PFSK-1 (cell line): Measurements from ENCODE around the gene MYEOV.

ENCODE experiments used
- FOXP2 ChIP-seq: optimal IDR thresholded peaks from 2 replicates; pipeline ENCODE3; 2011; ENCODE audit warnings: borderline replicate concordance, control low read depth, inconsistent platforms; ENCODE audit not compliant: insufficient read depth; ENCODE audit errors: extremely low read length, extremely low read depth
- POLR2AphosphoS5 ChIP-seq: IDR thresholded peaks from 2 replicates; pipeline ENCODE4 v1.6.1; 2012; ENCODE audit warnings: low read depth, mild to moderate bottlenecking, control low read depth, low read length, moderate library complexity
- REST ChIP-seq, 2 experiments: IDR thresholded peaks; 2 replicates each; pipeline versions ENCODE4 v1.6.1 to v1.8.0; 2011 to 2012; ENCODE audit warnings: low read depth in 2 of 2, low read length in 2 of 2, control low read depth in 1 of 2, inconsistent platforms in 1 of 2, mild to moderate bottlenecking in 1 of 2, moderate library complexity in 1 of 2; ENCODE audit not compliant: insufficient read depth in 1 of 2
- SIN3A ChIP-seq: IDR thresholded peaks from 2 replicates; pipeline ENCODE4 v1.6.1; 2012; ENCODE audit warnings: mild to moderate bottlenecking, low read length, moderate library complexity, borderline replicate concordance; ENCODE audit not compliant: insufficient read depth
- TAF1 ChIP-seq: IDR thresholded peaks from 2 replicates; pipeline ENCODE4 v1.6.1; 2012; ENCODE audit warnings: low read length, control low read depth, borderline replicate concordance; ENCODE audit not compliant: insufficient read depth

DNA sequence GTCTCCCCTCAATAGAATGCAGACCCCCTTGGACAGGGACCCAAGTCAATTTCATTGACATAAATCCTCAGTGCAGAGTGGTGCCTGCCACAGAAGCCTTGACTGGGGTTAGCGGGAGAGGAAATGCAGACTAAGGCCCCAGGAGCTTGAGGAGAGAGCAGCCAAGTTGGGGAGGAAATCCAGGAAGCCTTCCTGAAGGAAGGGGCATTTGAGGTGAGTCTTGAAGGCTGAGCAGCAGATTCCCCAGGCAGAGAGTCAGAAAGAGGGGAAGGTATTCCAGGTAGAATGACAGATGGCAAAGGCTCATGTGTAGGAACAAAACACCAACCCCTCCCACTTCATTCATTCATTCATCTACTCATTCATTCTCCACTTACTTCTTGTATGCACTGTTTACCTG lies 10.3 kb downstream of the MYEOV start:
- no peak for TF ChIP-seq POLR2AphosphoS5
- no peak for TF ChIP-seq TAF1
- TF ChIP-seq SIN3A = no peak
- no peak for TF ChIP-seq REST (IDR thresholded peaks at IDR 0.05; ENCODE audit: insufficient read depth in 1 of 2, low read depth in 2 of 2, low read length in 2 of 2)
- no peak for TF ChIP-seq FOXP2
